ENCODE measurements around the gene OVCH1.

DNA sequence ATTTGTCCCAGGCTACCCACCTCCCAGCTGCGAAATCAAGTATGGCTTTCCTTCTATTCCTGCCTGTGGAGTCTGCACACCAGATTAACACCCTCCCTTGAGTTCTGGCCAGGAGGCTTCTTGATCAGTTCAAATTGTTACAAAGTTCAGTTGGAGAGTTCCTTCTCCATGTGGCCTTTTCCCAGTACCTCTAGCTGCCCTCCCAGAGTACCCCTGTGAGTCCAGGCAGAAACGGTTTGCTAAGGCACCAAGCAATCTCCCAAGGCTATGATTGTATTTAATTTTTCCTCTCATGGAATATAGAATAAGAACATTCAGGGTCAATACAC is 66.8 kb downstream of the OVCH1 start:
- no peak for TF ChIP-seq POLR2A (IDR thresholded peaks at IDR 0.05; ENCODE audit: low read length)
- no peak for TF ChIP-seq GATA1 (IDR thresholded peaks at IDR 0.05; ENCODE audit: low read depth, low read length)
